GM23338 (cell line): ENCODE results near the gene SULF2. TPM values are rescaled to one million over a fixed set of nuclear protein-coding genes. Genes with fewer than 3 reads are reported as not detected.

Experiments
- ATAC-seq: fragments of 200-7000 bp; cut with Tn5 transposase; 3 replicates; pipeline ENCODE4 v1.9.1; 2020
- DNase-seq: peaks from one replicate; pipeline ENCODE4 v3.0.0-alpha.2; 2015; ENCODE audit warnings: low spot score
- H2AFZ ChIP-seq: fragments of 200-600 bp; sonication (generic); 2 replicates; pipeline ENCODE4 v1.8.0; 2016; ENCODE audit warnings: antibody characterized with exemption, mild to moderate bottlenecking, moderate library complexity
- H3F3A ChIP-seq: fragments of 200-600 bp; sonication (generic); replicated peaks from 2 replicates; pipeline ENCODE4 v1.8.0; 2017; ENCODE audit warnings: antibody characterized with exemption, mixed run types, low read depth
- H3K27ac ChIP-seq: fragments of 200-600 bp; sonication (generic); 2 replicates; pipeline ENCODE4 v1.6.1; 2016; ENCODE audit warnings: low read depth
- H3K27me3 ChIP-seq: fragments of 200-600 bp; sonication (generic); 2 replicates; pipeline ENCODE4 v1.8.0; 2016; ENCODE audit warnings: mild to moderate bottlenecking, mixed run types, moderate library complexity; ENCODE audit not compliant: insufficient read depth
- H3K36me3 ChIP-seq: fragments of 200-600 bp; sonication (generic); 2 replicates; pipeline ENCODE4 v1.8.0; 2016; ENCODE audit warnings: mild to moderate bottlenecking; ENCODE audit not compliant: insufficient read depth
- H3K4me1 ChIP-seq: fragments of 200-600 bp; sonication (generic); 2 replicates; pipeline ENCODE4 v1.8.0; 2016; ENCODE audit warnings: mild to moderate bottlenecking, moderate library complexity; ENCODE audit not compliant: insufficient read depth
- H3K4me2 ChIP-seq: fragments of 200-600 bp; sonication (generic); 2 replicates; pipeline ENCODE4 v1.7.1; 2017; ENCODE audit warnings: mixed run types
- H3K4me3 ChIP-seq: fragments of 200-600 bp; sonication (generic); 2 replicates; pipeline ENCODE4 v1.6.1; 2016; ENCODE audit warnings: mixed run types
- H3K79me2 ChIP-seq: fragments of 200-600 bp; sonication (generic); replicated peaks from 2 replicates; pipeline ENCODE4 v1.8.0; 2017; ENCODE audit warnings: mild to moderate bottlenecking; ENCODE audit not compliant: insufficient read depth
- H3K9me2 ChIP-seq: fragments of 200-600 bp; sonication (generic); 2 replicates; pipeline ENCODE4 v1.8.0; 2017; ENCODE audit not compliant: insufficient read depth
- H4K20me1 ChIP-seq: fragments of 200-600 bp; sonication (generic); replicated peaks from 2 replicates; pipeline ENCODE4 v1.8.0; 2017; ENCODE audit warnings: mild to moderate bottlenecking; ENCODE audit not compliant: insufficient read depth
- H3K27ac Mint-ChIP-seq: 2 replicates; pipeline ENCODE4 v1.8.0; 2020; ENCODE audit warnings: inconsistent platforms, mild to moderate bottlenecking, moderate library complexity, mixed read lengths
- H3K27me3 Mint-ChIP-seq: 3 replicates; pipeline ENCODE4 v1.8.0; 2022; ENCODE audit warnings: low read depth, mild to moderate bottlenecking, moderate library complexity, mixed read lengths, inconsistent platforms; ENCODE audit not compliant: insufficient read depth, poor library complexity
- H3K36me3 Mint-ChIP-seq: 3 replicates; pipeline ENCODE4 v1.8.0; 2021; ENCODE audit warnings: low read depth, mild to moderate bottlenecking, inconsistent platforms, moderate library complexity, mixed read lengths
- H3K4me1 Mint-ChIP-seq: 3 replicates; pipeline ENCODE4 v1.8.0; 2020; ENCODE audit warnings: mild to moderate bottlenecking, inconsistent platforms, mixed read lengths
- H3K4me3 Mint-ChIP-seq: 3 replicates; pipeline ENCODE4 v1.8.0; 2021; ENCODE audit warnings: moderate library complexity, mild to moderate bottlenecking, inconsistent platforms, mixed read lengths
- H3K9me3 Mint-ChIP-seq: 3 replicates; pipeline ENCODE4 v1.8.0; 2020; ENCODE audit warnings: moderate library complexity, mild to moderate bottlenecking, inconsistent platforms, mixed read lengths
- CREB1 ChIP-seq: fragments of 250-450 bp; sonication (Bioruptor Pico); IDR thresholded peaks from 2 replicates; pipeline ENCODE4 v1.5.0; 2020; ENCODE audit warnings: low read depth, mild to moderate bottlenecking, moderate library complexity
- EZH2phosphoT487 ChIP-seq: fragments of 200-600 bp; sonication (generic); IDR thresholded peaks from one replicate; pipeline ENCODE4 v1.8.1; 2018; ENCODE audit warnings: antibody characterized with exemption; ENCODE audit not compliant: unreplicated experiment
- JUNB ChIP-seq: IDR thresholded peaks from one replicate; pipeline ENCODE4 v1.6.1; 2016; ENCODE audit warnings: antibody characterized with exemption; ENCODE audit not compliant: unreplicated experiment
- NANOG ChIP-seq: IDR thresholded peaks from 2 replicates; pipeline ENCODE4 v1.6.1; 2016; ENCODE audit warnings: antibody characterized with exemption, borderline replicate concordance
- POLR2AphosphoS5 ChIP-seq: IDR thresholded peaks from 2 replicates; pipeline ENCODE4 v1.6.1; 2016; ENCODE audit warnings: antibody characterized with exemption, low read depth
- STAT1 ChIP-seq: IDR thresholded peaks from one replicate; pipeline ENCODE4 v1.6.1; 2016; ENCODE audit warnings: antibody characterized with exemption; ENCODE audit not compliant: unreplicated experiment
- ZNF114 ChIP-seq: fragments of 250-450 bp; sonication (Bioruptor Pico); IDR thresholded peaks from 2 replicates; pipeline ENCODE4 v1.5.0; 2020; ENCODE audit warnings: mild to moderate bottlenecking, moderate library complexity
- ZNF331 ChIP-seq: fragments of 250-450 bp; sonication (Bioruptor Pico); IDR thresholded peaks from 2 replicates; pipeline ENCODE4 v1.5.0; 2020; ENCODE audit warnings: low read depth, mild to moderate bottlenecking, moderate library complexity
- polyA plus RNA-seq: library from polyadenylated mRNA; unstranded; fragments of >200 nt; fragmentation: Nextera tagmentation; extraction: Ambion mirVana; gene quantifications from 2 replicates; pipeline ENCODE4 v1.2.1, GENCODE V29; 2016
- total RNA-seq: library from RNA; depleted of rRNA; stranded (reverse); fragments of >200 nt; shearing (Covaris generic); gene quantifications from 2 replicates; pipeline ENCODE4 v1.2.3, GENCODE V29; 2014
- TF ChIP-seq, protein P1 (sequence below): IDR thresholded peaks from one replicate; pipeline ENCODE4 v1.6.1; 2018; ENCODE audit warnings: antibody characterized with exemption; ENCODE audit not compliant: unreplicated experiment

SULF2 gene
- total and polyA plus RNA-seq, 2 experiments from 2014 or later = 9.5 to 20.7 TPM

- TF ChIP-seq STAT1 = no peak
- TF ChIP-seq ZNF114 = no peak
- no peak for TF ChIP-seq POLR2AphosphoS5
- no peak for TF ChIP-seq JUNB
- TF ChIP-seq EZH2phosphoT487 = no peak
- no peak for TF ChIP-seq NANOG
- TF ChIP-seq, protein P1, sequence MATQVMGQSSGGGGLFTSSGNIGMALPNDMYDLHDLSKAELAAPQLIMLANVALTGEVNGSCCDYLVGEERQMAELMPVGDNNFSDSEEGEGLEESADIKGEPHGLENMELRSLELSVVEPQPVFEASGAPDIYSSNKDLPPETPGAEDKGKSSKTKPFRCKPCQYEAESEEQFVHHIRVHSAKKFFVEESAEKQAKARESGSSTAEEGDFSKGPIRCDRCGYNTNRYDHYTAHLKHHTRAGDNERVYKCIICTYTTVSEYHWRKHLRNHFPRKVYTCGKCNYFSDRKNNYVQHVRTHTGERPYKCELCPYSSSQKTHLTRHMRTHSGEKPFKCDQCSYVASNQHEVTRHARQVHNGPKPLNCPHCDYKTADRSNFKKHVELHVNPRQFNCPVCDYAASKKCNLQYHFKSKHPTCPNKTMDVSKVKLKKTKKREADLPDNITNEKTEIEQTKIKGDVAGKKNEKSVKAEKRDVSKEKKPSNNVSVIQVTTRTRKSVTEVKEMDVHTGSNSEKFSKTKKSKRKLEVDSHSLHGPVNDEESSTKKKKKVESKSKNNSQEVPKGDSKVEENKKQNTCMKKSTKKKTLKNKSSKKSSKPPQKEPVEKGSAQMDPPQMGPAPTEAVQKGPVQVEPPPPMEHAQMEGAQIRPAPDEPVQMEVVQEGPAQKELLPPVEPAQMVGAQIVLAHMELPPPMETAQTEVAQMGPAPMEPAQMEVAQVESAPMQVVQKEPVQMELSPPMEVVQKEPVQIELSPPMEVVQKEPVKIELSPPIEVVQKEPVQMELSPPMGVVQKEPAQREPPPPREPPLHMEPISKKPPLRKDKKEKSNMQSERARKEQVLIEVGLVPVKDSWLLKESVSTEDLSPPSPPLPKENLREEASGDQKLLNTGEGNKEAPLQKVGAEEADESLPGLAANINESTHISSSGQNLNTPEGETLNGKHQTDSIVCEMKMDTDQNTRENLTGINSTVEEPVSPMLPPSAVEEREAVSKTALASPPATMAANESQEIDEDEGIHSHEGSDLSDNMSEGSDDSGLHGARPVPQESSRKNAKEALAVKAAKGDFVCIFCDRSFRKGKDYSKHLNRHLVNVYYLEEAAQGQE = no peak
- TF ChIP-seq CREB1 (CRISPR knock-in tag) = no peak
- no peak for TF ChIP-seq ZNF331
Observed at GRCh38 chr20:47684306-47685080, 100.8 kb downstream of the SULF2 start (continued).

DNA sequence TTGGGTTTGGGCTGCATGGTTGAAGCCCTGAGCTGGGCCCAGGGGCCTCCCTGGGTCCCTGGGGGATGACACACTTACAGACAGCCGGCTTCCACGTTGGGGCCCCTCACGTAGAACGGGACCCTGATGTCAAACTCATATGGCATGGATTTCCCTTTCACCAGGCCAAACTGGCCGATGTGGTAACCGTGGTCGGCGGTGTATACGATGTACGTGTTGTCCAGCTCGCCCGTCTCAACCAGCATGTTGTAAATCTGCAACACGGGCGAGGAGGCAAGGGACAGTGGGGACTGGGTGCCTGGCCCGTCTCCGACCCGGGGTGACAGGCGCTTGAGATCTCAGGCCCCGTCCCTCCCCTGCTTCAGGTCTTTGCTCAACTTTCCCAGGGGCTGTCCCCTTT is 102.4 kb downstream of the SULF2 start:
- Mint-ChIP-seq H3K27ac (no peak overlapping the region), H3K9me3 (no peaks in the 10 kb centered on the region; the same call in 2 of the 3 replicates), H3K36me3 (no peaks in the 10 kb centered on the region), H3K4me3 (no peak overlapping the region), H3K4me1 (peaks cover 15% of the 10 kb centered on the region), H3K27me3 (peaks cover 6% of the 10 kb centered on the region)
- Histone ChIP-seq H3K27ac (no peak overlapping the region), H3K4me1 (no peaks in the 10 kb centered on the region), H3K9me2 (0 out of 2 replicates have a peak, but pooled peaks cover 5% of the 10 kb centered on the region), H3K27me3 (no peaks in the 10 kb centered on the region), H3K79me2 (no peaks in the 10 kb centered on the region), H2AFZ (no peak overlapping the region), H3K4me2 (no peak overlapping the region), H3K4me3 (no peak overlapping the region), H3F3A (no peaks in the 10 kb centered on the region), H4K20me1 (no peaks in the 10 kb centered on the region), H3K36me3 (no peaks in the 10 kb centered on the region)
- DNase-seq (no peak), ATAC-seq (no peak)
- no peak for TF ChIP-seq EZH2phosphoT487
- TF ChIP-seq STAT1 = no peak
